Natural killer cell (primary cell): ENCODE data around the gene NANOS3. TPM values are rescaled to one million over a fixed set of nuclear protein-coding genes. Genes with fewer than 3 reads are reported as not detected.
A peak's percentile ranks its signal among the peaks of the same experiment; 100 is the strongest.

Experiments used
- ATAC-seq, 3 donors: fragments of 150-1000 bp in 2 of 3; fragments of 200-7000 bp in 1 of 3; cut with Tn5 transposase; 1 replicate in 1 of 3; 2 replicates in 2 of 3; pipeline ENCODE4 v1.10.0; 2021; ENCODE audit warnings: mild to moderate bottlenecking in 2 of 3, moderate library complexity in 2 of 3
- DNase-seq, 2 donors: peaks; one replicate each; pipeline versions ENCODE4 v3.0.0 to v3.0.0-alpha.2; 2013 to 2021; ENCODE audit warnings: mixed read lengths in 1 of 2
- H3K27ac ChIP-seq: one replicate; pipeline ENCODE4 v1.5.1; 2013; ENCODE audit warnings: mild to moderate bottlenecking, low read length
- H3K27me3 ChIP-seq: one replicate; pipeline ENCODE4 v1.6.1; 2013; ENCODE audit warnings: low read length; ENCODE audit not compliant: control insufficient read depth, insufficient read depth
- H3K36me3 ChIP-seq: one replicate; pipeline ENCODE4 v1.6.1; 2013; ENCODE audit warnings: low read length; ENCODE audit not compliant: control insufficient read depth, insufficient read depth
- H3K4me1 ChIP-seq: one replicate; pipeline ENCODE4 v1.6.1; 2013; ENCODE audit warnings: low read length; ENCODE audit not compliant: control insufficient read depth, insufficient read depth
- H3K4me3 ChIP-seq: one replicate; pipeline ENCODE4 v1.5.1; 2013; ENCODE audit warnings: low read length
- H3K9me3 ChIP-seq: one replicate; pipeline ENCODE4 v1.6.1; 2013; ENCODE audit warnings: low read length; ENCODE audit not compliant: control insufficient read depth, insufficient read depth
- H3K27ac Mint-ChIP-seq, 2 donors: one replicate each; pipeline ENCODE4 v1.8.0; 2022; ENCODE audit warnings: mild to moderate bottlenecking in 2 of 2, mixed read lengths in 2 of 2, moderate library complexity in 1 of 2
- H3K27me3 Mint-ChIP-seq, 2 donors: one replicate each; pipeline ENCODE4 v1.8.0; 2022; ENCODE audit warnings: low read depth in 2 of 2, mixed read lengths in 2 of 2
- H3K36me3 Mint-ChIP-seq: one replicate; pipeline ENCODE4 v1.8.0; 2022; ENCODE audit warnings: mixed read lengths
- H3K4me1 Mint-ChIP-seq, 2 donors: one replicate each; pipeline ENCODE4 v1.8.0; 2022; ENCODE audit warnings: mixed read lengths in 2 of 2
- H3K4me3 Mint-ChIP-seq: one replicate; pipeline ENCODE4 v1.8.0; 2022; ENCODE audit warnings: mild to moderate bottlenecking, moderate library complexity, mixed read lengths
- H3K9me3 Mint-ChIP-seq, 2 donors: one replicate each; pipeline ENCODE4 v1.8.0; 2022; ENCODE audit warnings: mixed read lengths in 2 of 2
- CTCF ChIP-seq: fragments of 200-600 bp; IDR thresholded peaks from one replicate; pipeline ENCODE4 v1.8.0; 2022; ENCODE audit warnings: antibody characterized with exemption
- WGBS: methylation state at CpG from one replicate; pipeline ENCODE4 v1.1.7; 2013; ENCODE audit warnings: missing lambda C conversion rate; ENCODE audit not compliant: insufficient coverage; 5-methylcytosine and 5-hydroxymethylcytosine counted together
- intact Hi-C: fragments of 100-400 bp; cut with micrococcal nuclease; formaldehyde crosslinking; loops from one replicate; pipeline ENCODE4 v1.14.2; 2022
- total RNA-seq, 4 donors: library from RNA; stranded (reverse); fragments of 120-200 nt in 1 of 4; gene quantifications; one replicate each; pipeline versions ENCODE4 v1.2.3 to v1.2.4, GENCODE V29; 2013 to 2022

The NANOS3 gene
- 1 to 10 TPM; 2.6 to 6.3 (median 3.0) TPM for total RNA-seq
- 0.97 TPM for total RNA-seq (2013)

GRCh38 chr19:13876834-13877233, at the start of gene NANOS3:
Gene NANOS3 (plus strand): TSS chr19:13877134. CDS start chr19:13877249, 115 bp downstream.
- Histone ChIP-seq H3K9me3 (no peaks in the 10 kb centered on the region), H3K27me3 (peaks cover 8% of the 10 kb centered on the region), H3K4me1 (peaks cover 34% of the 10 kb centered on the region), H3K4me3 (no peak within 1 kb of the TSS), H3K36me3 (no peaks in the 10 kb centered on the region), H3K27ac (no peak within 1 kb of the TSS)
- H3K4me3 Mint-ChIP-seq = no peak within 1 kb of the TSS
- H3K27me3 Mint-ChIP-seq = peaks cover 0 to 7% of the 10 kb centered on the region in 2 donors
- DNase-seq = no peak
- intact Hi-C loops = no loop called here
- no peak within 1 kb of the TSS for H3K27ac Mint-ChIP-seq
- peaks cover 4 to 25% of the 10 kb centered on the region in 2 donors for H3K4me1 Mint-ChIP-seq
- 79% methylated on average over 4 of the region's 5 CpGs for WGBS
- H3K9me3 Mint-ChIP-seq = no peaks in the 10 kb centered on the region
- H3K36me3 Mint-ChIP-seq = no peaks in the 10 kb centered on the region
- TF ChIP-seq CTCF = no peak
- ATAC-seq = no peak

GRCh38 chr19:13827656-13828055, 49.3 kb upstream of the NANOS3 start:
- DNase-seq = peak in 1 of 2 donors; percentile 22

GRCh38 chr19:13830114-13830740, 46.7 kb upstream of the NANOS3 start:
- H3K36me3 Mint-ChIP-seq = no peaks in the 10 kb centered on the region
- Histone ChIP-seq H3K4me1 (peaks cover 23% of the 10 kb centered on the region), H3K9me3 (no peaks in the 10 kb centered on the region), H3K4me3 (no peak overlapping the region), H3K27ac (no peak overlapping the region), H3K27me3 (no peaks in the 10 kb centered on the region), H3K36me3 (peaks cover 14% of the 10 kb centered on the region)
- H3K4me3 Mint-ChIP-seq = peak overlapping the region; percentile 92
- no peak for TF ChIP-seq CTCF
- ATAC-seq = peak in 2 of 3 donors; percentile 2 to 4
- 97% methylated on average over 47 of the region's 47 CpGs for WGBS
- H3K27me3 Mint-ChIP-seq = no peaks in the 10 kb centered on the region
- peak overlapping the region; percentile 99 to 100 for H3K27ac Mint-ChIP-seq
- intact Hi-C loops = no loop called here
- no peaks in the 10 kb centered on the region for H3K9me3 Mint-ChIP-seq
- peaks cover 39 to 42% of the 10 kb centered on the region in 2 donors for H3K4me1 Mint-ChIP-seq
- peak; percentile 26 to 48 for DNase-seq

More at GRCh38 chr19:13827656-13828055, 49.3 kb upstream of the NANOS3 start:
- no peak overlapping the region for H3K4me3 ChIP-seq
- 90% methylated on average over 4 of the region's 4 CpGs for WGBS
- Mint-ChIP-seq H3K4me3 (peak overlapping the region; percentile 65), H3K36me3 (no peaks in the 10 kb centered on the region), H3K27ac (peak overlapping the region in 1 of 2 donors; percentile 99), H3K4me1 (peaks cover 19 to 25% of the 10 kb centered on the region in 2 donors), H3K27me3 (no peaks in the 10 kb centered on the region), H3K9me3 (no peaks in the 10 kb centered on the region)
- H3K36me3 ChIP-seq = peaks cover 7% of the 10 kb centered on the region
- no peaks in the 10 kb centered on the region for H3K4me1 ChIP-seq
- no peak for TF ChIP-seq CTCF
- intact Hi-C loops = no loop called here
- H3K27me3 ChIP-seq = no peaks in the 10 kb centered on the region
- H3K9me3 ChIP-seq = no peaks in the 10 kb centered on the region
- no peak for ATAC-seq
- H3K27ac ChIP-seq = no peak overlapping the region
